ENCODE data around the gene FBLN5.

- no peak for TF ChIP-seq POLR2A (IDR thresholded peaks at IDR 0.05)
- no peak for TF ChIP-seq CTCF (IDR thresholded peaks at IDR 0.05)
- no peak for TF ChIP-seq EP300 (IDR thresholded peaks at IDR 0.05)
- TF ChIP-seq POLR2AphosphoS5 (IDR thresholded peaks at IDR 0.05), result no peak
These were observed 21.8 kb downstream of the FBLN5 start for GRCh38 chr14:91925727-91926121.
